Esophagus squamous epithelium (tissue), 4 donors: ENCODE results near the gene KIDINS220.

Source experiments
- CTCF ChIP-seq, 6 experiments: fragments of 450-650 bp in 4 of 6; fragments of 200-600 bp in 2 of 6; sonication (generic) in 2 of 6; IDR thresholded peaks; one replicate each; pipeline ENCODE4 v1.5.1; 2016 to 2019; ENCODE audit warnings: antibody characterized with exemption in 6 of 6, mild to moderate bottlenecking in 4 of 6, moderate library complexity in 4 of 6
- POLR2A ChIP-seq, 4 donors: fragments of 450-650 bp; IDR thresholded peaks; one replicate each; pipeline ENCODE4 v1.6.1; 2017; ENCODE audit warnings: antibody characterized with exemption in 4 of 4, mild to moderate bottlenecking in 4 of 4, moderate library complexity in 3 of 4

GRCh38 chr2:8721410-8721809 is 116.0 kb downstream of the KIDINS220 start:
- TF ChIP-seq CTCF (IDR thresholded peaks at IDR 0.05) (no peak), POLR2A (IDR thresholded peaks at IDR 0.05) (no peak)
